SK-N-SH (cell line): ENCODE results near the gene ZFP57. TPM values are rescaled to one million over a fixed set of nuclear protein-coding genes. Genes with fewer than 3 reads are reported as not detected.

Experiments used
- CTCF ChIA-PET: fragments of 300-600, 350-600 bp; formaldehyde crosslinking; extraction: SDS; loops from one replicate; lab custom pipeline; 2021; lab: Yijun Ruan, JAX
- POLR2A ChIA-PET: fragments of 350-600 bp; sonication (Branson Sonifier 250); formaldehyde crosslinking; extraction: SDS; loops from one replicate; lab custom pipeline; 2020; ENCODE audit warnings: antibody characterized with exemption, inconsistent platforms; lab: Yijun Ruan, JAX
- DNase-seq: peaks from one replicate; pipeline ENCODE4 v3.0.0; 2012
- H2AFZ ChIP-seq: fragments of 200-600 bp; sonication (generic); 2 replicates; pipeline ENCODE4 v1.8.1; 2016; ENCODE audit warnings: antibody characterized with exemption, mild to moderate bottlenecking, low read depth
- H3F3A ChIP-seq: fragments of 200-600 bp; sonication (generic); replicated peaks from 2 replicates; pipeline ENCODE3; 2016; ENCODE audit warnings: antibody characterized with exemption, mild to moderate bottlenecking; ENCODE audit not compliant: insufficient read depth
- H3K27ac ChIP-seq, 2 experiments: fragments of 200-500 bp in 1 of 2; fragments of 200-600 bp in 1 of 2; sonication (Bioruptor generic) in 1 of 2; sonication (generic), shearing (Covaris generic) in 1 of 2; 2 replicates each; pipeline versions ENCODE4 v1.5.1 to v1.6.1; 2014 to 2016; ENCODE audit warnings: low read depth in 2 of 2, inconsistent platforms in 1 of 2, low read length in 1 of 2, mild to moderate bottlenecking in 1 of 2, mixed read lengths in 1 of 2
- H3K27me3 ChIP-seq: fragments of 200-600 bp; sonication (generic), shearing (Covaris generic); 2 replicates; pipeline ENCODE4 v1.6.1; 2016; ENCODE audit warnings: mixed run types; ENCODE audit not compliant: insufficient read depth
- H3K36me3 ChIP-seq, 2 experiments: fragments of 200-500 bp in 1 of 2; fragments of 200-600 bp in 1 of 2; sonication (Bioruptor generic) in 1 of 2; sonication (generic) in 1 of 2; replicated peaks in 1 of 2; 2 replicates each; pipeline versions ENCODE3 to v1.5.1; 2014 to 2016; ENCODE audit warnings: low read length in 1 of 2, mild to moderate bottlenecking in 1 of 2; ENCODE audit not compliant: insufficient read depth in 2 of 2, control insufficient read depth in 1 of 2
- H3K4me1 ChIP-seq, 2 experiments: fragments of 200-500 bp in 1 of 2; fragments of 200-600 bp in 1 of 2; sonication (Bioruptor generic) in 1 of 2; sonication (generic), shearing (Covaris generic) in 1 of 2; 2 replicates each; pipeline versions ENCODE4 v1.5.1 to v1.6.1; 2014 to 2016; ENCODE audit warnings: low read depth in 1 of 2, low read length in 1 of 2, mixed run types in 1 of 2; ENCODE audit not compliant: insufficient read depth in 2 of 2, control insufficient read depth in 1 of 2
- H3K4me2 ChIP-seq: fragments of 200-600 bp; sonication (generic), shearing (Covaris generic); 2 replicates; pipeline ENCODE4 v1.6.1; 2017; ENCODE audit warnings: mixed run types
- H3K4me3 ChIP-seq, 2 experiments: fragments of 200-500 bp in 1 of 2; fragments of 200-600 bp in 1 of 2; sonication (Bioruptor generic) in 1 of 2; sonication (generic), shearing (Covaris generic) in 1 of 2; 2 replicates each; pipeline versions ENCODE4 v1.5.1 to v1.8.1; 2014 to 2016; ENCODE audit warnings: low read depth in 2 of 2, inconsistent platforms in 1 of 2, low read length in 1 of 2, mild to moderate bottlenecking in 1 of 2, mixed read lengths in 1 of 2, moderate library complexity in 1 of 2
- H3K79me2 ChIP-seq: fragments of 200-600 bp; sonication (generic); 2 replicates; pipeline ENCODE4 v1.8.1; 2017; ENCODE audit warnings: mild to moderate bottlenecking; ENCODE audit not compliant: insufficient read depth
- H3K9ac ChIP-seq: fragments of 200-600 bp; sonication (generic); 2 replicates; pipeline ENCODE4 v1.6.1; 2017; ENCODE audit warnings: mixed run types
- H3K9me2 ChIP-seq: fragments of 200-600 bp; sonication (generic); 2 replicates; pipeline ENCODE4 v1.6.1; 2017; ENCODE audit warnings: mixed run types
- H3K9me3 ChIP-seq: fragments of 200-600 bp; sonication (generic); 2 replicates; pipeline ENCODE4 v1.6.1; 2017; ENCODE audit warnings: mixed run types, mild to moderate bottlenecking, moderate library complexity
- H4K20me1 ChIP-seq: fragments of 200-600 bp; sonication (generic); 2 replicates; pipeline ENCODE4 v1.6.1; 2017; ENCODE audit warnings: mild to moderate bottlenecking, mixed run types; ENCODE audit not compliant: insufficient read depth
- CHD2 ChIP-seq: fragments of 150-350 bp; IDR thresholded peaks from 2 replicates; pipeline ENCODE4 v1.6.1; 2018; ENCODE audit warnings: low read length; ENCODE audit not compliant: partially characterized antibody
- CTCF ChIP-seq: fragments of 200-600 bp; sonication (generic); IDR thresholded peaks from 2 replicates; pipeline ENCODE4 v1.6.1; 2017; ENCODE audit warnings: antibody characterized with exemption, mild to moderate bottlenecking, moderate library complexity
- ELF1 ChIP-seq: IDR thresholded peaks from 2 replicates; pipeline ENCODE4 v1.4.0; 2012
- EP300 ChIP-seq, 2 experiments: IDR thresholded peaks; 2 replicates each; pipeline versions ENCODE4 v1.4.0 to v1.6.1; 2012; ENCODE audit warnings: borderline replicate concordance in 1 of 2, low read depth in 1 of 2, low read length in 1 of 2
- EZH2phosphoT487 ChIP-seq: fragments of 200-600 bp; sonication (generic); IDR thresholded peaks from 2 replicates; pipeline ENCODE4 v1.6.1; 2017; ENCODE audit warnings: low read depth, mixed run types, mild to moderate bottlenecking, antibody characterized with exemption, moderate library complexity, borderline replicate concordance
- FOXM1 ChIP-seq: IDR thresholded peaks from 2 replicates; pipeline ENCODE4 v1.4.0; 2012; ENCODE audit warnings: low read depth, mild to moderate bottlenecking
- GATA2 ChIP-seq: sonication (generic); formaldehyde crosslinking; IDR thresholded peaks from 2 replicates; pipeline ENCODE4 v1.5.0; 2020; ENCODE audit warnings: mild to moderate bottlenecking, missing genetic modification reagents
- IRF3 ChIP-seq: fragments of 150-350 bp; IDR thresholded peaks from 2 replicates; pipeline ENCODE4 v1.6.1; 2016; ENCODE audit warnings: mild to moderate bottlenecking, low read depth, low read length
- MAX ChIP-seq: IDR thresholded peaks from 2 replicates; pipeline ENCODE4 v1.4.0; 2012; ENCODE audit warnings: low read depth
- MXI1 ChIP-seq: IDR thresholded peaks from 2 replicates; pipeline ENCODE4 v1.6.1; 2012; ENCODE audit warnings: mild to moderate bottlenecking, low read depth, low read length, improper control_type of control experiment
- NFIC ChIP-seq: IDR thresholded peaks from 2 replicates; pipeline ENCODE4 v1.4.0; 2012; ENCODE audit warnings: borderline replicate concordance
- NRF1 ChIP-seq: IDR thresholded peaks from 2 replicates; pipeline ENCODE4 v1.6.1; 2012; ENCODE audit warnings: low read depth, mild to moderate bottlenecking, low read length
- RXRA ChIP-seq: IDR thresholded peaks from 2 replicates; pipeline ENCODE4 v1.4.0; 2012; ENCODE audit warnings: low read depth, mild to moderate bottlenecking, borderline replicate concordance
- SIN3A ChIP-seq: IDR thresholded peaks from 2 replicates; pipeline ENCODE4 v1.6.1; 2012; ENCODE audit warnings: low read depth, mild to moderate bottlenecking, low read length, moderate library complexity, borderline replicate concordance
- TAF1 ChIP-seq: IDR thresholded peaks from 2 replicates; pipeline ENCODE4 v1.6.1; 2012; ENCODE audit warnings: low read depth, mild to moderate bottlenecking, low read length, moderate library complexity, borderline replicate concordance
- TEAD4 ChIP-seq: IDR thresholded peaks from 2 replicates; pipeline ENCODE4 v1.4.0; 2012; ENCODE audit warnings: mild to moderate bottlenecking, borderline replicate concordance; ENCODE audit not compliant: insufficient read depth
- ZBTB33 ChIP-seq: IDR thresholded peaks from 2 replicates; pipeline ENCODE4 v1.4.0; 2012; ENCODE audit warnings: low read depth, borderline replicate concordance
- WGBS: methylation state at CpG from one replicate; pipeline ENCODE4 v1.1.6; 2017; ENCODE audit warnings: low lambda C conversion rate; 5-methylcytosine and 5-hydroxymethylcytosine counted together
- polyA plus RNA-seq, 3 experiments: library from polyadenylated mRNA; depleted of rRNA; stranded (reverse); fragments of >200 nt; gene quantifications; 2 replicates each; pipeline ENCODE4 v1.2.3, GENCODE V29; 2012
- TF ChIP-seq, protein P1 (sequence below): fragments of 150-350 bp; IDR thresholded peaks from 2 replicates; pipeline ENCODE4 v1.6.1; 2017; ENCODE audit warnings: antibody characterized with exemption, low read length, low read depth, borderline replicate concordance

The ZFP57 gene
- polyA plus RNA-seq, 1 of the 3 experiments (the other 2 are of a cell fraction): not detected

DNA sequence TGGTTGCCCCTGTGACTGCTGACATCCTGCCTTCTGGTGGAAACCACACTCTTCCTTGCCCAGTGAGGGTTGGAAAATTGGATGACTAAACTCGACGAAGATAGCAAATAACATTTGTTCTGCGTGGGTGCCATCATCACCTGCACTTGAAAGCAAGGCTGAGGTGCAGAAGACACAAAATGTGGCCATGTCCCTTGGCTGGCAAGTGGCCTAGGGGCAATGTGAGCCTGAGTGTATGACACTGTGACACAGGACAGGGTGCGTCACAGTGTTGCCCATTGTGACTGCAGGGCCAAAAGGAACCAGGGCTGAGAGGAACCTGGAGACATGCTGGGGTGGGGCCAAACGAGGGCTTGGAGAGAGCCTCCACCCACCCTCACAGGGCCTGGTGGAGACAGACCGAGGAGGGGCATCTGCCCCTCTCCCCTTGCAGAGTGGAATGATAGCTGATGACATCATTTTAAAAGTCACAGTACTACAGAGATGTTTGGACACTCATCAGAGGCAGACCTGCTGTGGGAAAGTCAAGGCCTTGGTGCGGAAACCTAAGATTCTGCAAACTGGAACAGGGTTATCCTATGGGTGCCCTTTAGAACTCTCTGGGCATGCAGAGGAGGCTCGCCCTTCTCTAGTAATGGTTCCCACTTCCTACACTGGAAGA, 29.5 kb upstream of the ZFP57 start:
- Histone ChIP-seq H3K9me2 (no peaks in the 10 kb centered on the region), H3K4me2 (no peak overlapping the region), H3K4me3 (no peak overlapping the region), H3K4me1 (no peaks in the 10 kb centered on the region), H3K27ac (no peak overlapping the region), H2AFZ (no peak overlapping the region), H4K20me1 (no peaks in the 10 kb centered on the region), H3F3A (no peaks in the 10 kb centered on the region), H3K9ac (no peak overlapping the region), H3K36me3 (no peaks in the 10 kb centered on the region), H3K27me3 (peaks cover 29% of the 10 kb centered on the region; the same call in 1 of the 2 replicates), H3K79me2 (no peaks in the 10 kb centered on the region), H3K9me3 (no peaks in the 10 kb centered on the region)
- DNase-seq: no peak
- CTCF ChIA-PET: interaction anchor here (0.6 to 1.9 kb wide), 5 partner anchors 13 to 134 kb away, joined by 3 to 5 read pairs (median 4); no protein-coding TSS in a partner anchor
- POLR2A ChIA-PET: no interaction called here
- TF ChIP-seq MAX: no peak
- no peak for TF ChIP-seq EZH2phosphoT487
- TF ChIP-seq IRF3: no peak
- no peak for TF ChIP-seq FOXM1
- TF ChIP-seq RXRA: no peak
- no peak for TF ChIP-seq CHD2
- no peak for TF ChIP-seq ELF1
- TF ChIP-seq, protein P1, sequence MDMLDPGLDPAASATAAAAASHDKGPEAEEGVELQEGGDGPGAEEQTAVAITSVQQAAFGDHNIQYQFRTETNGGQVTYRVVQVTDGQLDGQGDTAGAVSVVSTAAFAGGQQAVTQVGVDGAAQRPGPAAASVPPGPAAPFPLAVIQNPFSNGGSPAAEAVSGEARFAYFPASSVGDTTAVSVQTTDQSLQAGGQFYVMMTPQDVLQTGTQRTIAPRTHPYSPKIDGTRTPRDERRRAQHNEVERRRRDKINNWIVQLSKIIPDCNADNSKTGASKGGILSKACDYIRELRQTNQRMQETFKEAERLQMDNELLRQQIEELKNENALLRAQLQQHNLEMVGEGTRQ: no peak
- no peak for TF ChIP-seq MXI1
- no peak for TF ChIP-seq ZBTB33
- TF ChIP-seq TAF1: no peak
- TF ChIP-seq NFIC: no peak
- no peak for TF ChIP-seq TEAD4
- no peak for TF ChIP-seq SIN3A
- no peak for TF ChIP-seq GATA2 (CRISPR knock-in tag)
- no peak for TF ChIP-seq NRF1
- TF ChIP-seq EP300 (IDR thresholded peaks at IDR 0.05; ENCODE audit: borderline replicate concordance in 1 of 2, low read depth in 1 of 2, low read length in 1 of 2): no peak
- TF ChIP-seq CTCF: no peak
- WGBS: 13% methylated on average over 8 of the region's 8 CpGs
